Testis (tissue), 3 donors: ENCODE results near the gene RPRML. TPM values are rescaled to one million over a fixed set of nuclear protein-coding genes. Genes with fewer than 3 reads are reported as not detected.

Source experiments
- DNase-seq: peaks from one replicate; pipeline ENCODE4 v3.0.0-alpha.2; 2019
- H3K27ac ChIP-seq, 2 donors: fragments of 200-600 bp; sonication (generic); one replicate each; pipeline ENCODE4 v1.5.1; 2019
- H3K27me3 ChIP-seq: fragments of 200-600 bp; sonication (generic); one replicate; pipeline ENCODE4 v1.5.1; 2019
- H3K36me3 ChIP-seq: fragments of 200-600 bp; sonication (generic); one replicate; pipeline ENCODE4 v1.5.1; 2017; ENCODE audit warnings: low read depth; ENCODE audit errors: missing control alignments
- H3K4me1 ChIP-seq: fragments of 200-600 bp; sonication (generic); one replicate; pipeline ENCODE4 v1.5.1; 2019
- H3K4me3 ChIP-seq, 2 donors: fragments of 200-600 bp; sonication (generic); one replicate each; pipeline ENCODE4 v1.5.1; 2017 to 2019
- H3K9me3 ChIP-seq: fragments of 200-600 bp; sonication (generic); one replicate; pipeline ENCODE4 v1.5.1; 2017
- POLR2A ChIP-seq: fragments of 450-650 bp; IDR thresholded peaks from one replicate; pipeline ENCODE4 v1.6.1; 2017; ENCODE audit warnings: antibody characterized with exemption, mild to moderate bottlenecking, moderate library complexity
- WGBS, 2 donors: methylation state at CpG; one replicate each; pipeline ENCODE4 v1.1.5; 2018; 5-methylcytosine and 5-hydroxymethylcytosine counted together
- intact Hi-C: fragments of 100-400 bp; cut with DNase I; formaldehyde crosslinking; loops from one replicate; pipeline ENCODE4 v1.15.1; 2023; ENCODE audit warnings: low total_unique reads
- polyA plus RNA-seq: library from polyadenylated mRNA; stranded (reverse); fragments of 350-450 nt; fragmentation: Illumina TruSeq; extraction: RNeasy Lipid Tissue Mini Kit (QIAGEN cat#74804); gene quantifications from one replicate; pipeline ENCODE4 v1.2.3, GENCODE V29; 2014; ENCODE audit warnings: low read depth, low replicate concordance; ENCODE audit not compliant: insufficient read depth
- total RNA-seq, 2 donors: library from RNA; depleted of rRNA; stranded (reverse); fragments of >200 nt; gene quantifications; one replicate each; pipeline ENCODE4 v1.2.3, GENCODE V29; 2016
- TF ChIP-seq, protein P1 (sequence below), 3 experiments: fragments of 450-650 bp in 2 of 3; fragments of 200-600 bp in 1 of 3; sonication (generic) in 1 of 3; IDR thresholded peaks; one replicate each; pipeline ENCODE4 v1.5.1; 2016 to 2019; ENCODE audit warnings: antibody characterized with exemption in 3 of 3, mild to moderate bottlenecking in 2 of 3, moderate library complexity in 1 of 3

The RPRML gene
- total and polyA plus RNA-seq, 3 donors from 2014 or later = not detected

DNA sequence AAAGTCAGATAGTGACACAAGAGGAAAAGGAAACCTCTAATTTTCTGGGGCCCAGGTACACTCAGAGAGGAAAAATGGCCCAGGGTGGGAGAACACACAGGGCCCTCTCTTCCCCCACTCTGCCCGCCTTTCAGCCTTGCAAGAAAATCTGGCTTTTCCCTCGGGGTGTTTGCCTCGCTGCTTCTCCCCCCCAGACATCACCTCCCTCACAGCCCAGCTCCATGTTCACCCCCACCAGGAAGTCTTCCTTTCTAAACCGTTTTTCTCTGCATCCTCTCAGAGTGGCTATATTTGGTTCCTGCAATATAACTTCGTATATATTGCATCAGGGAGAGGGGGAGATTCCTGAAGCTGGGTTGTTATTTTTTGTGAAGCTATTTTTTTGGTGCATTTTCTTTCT lies 27.3 kb downstream of the RPRML start:
- DNase-seq = no peak
- TF ChIP-seq POLR2A = no peak
- TF ChIP-seq, protein P1, sequence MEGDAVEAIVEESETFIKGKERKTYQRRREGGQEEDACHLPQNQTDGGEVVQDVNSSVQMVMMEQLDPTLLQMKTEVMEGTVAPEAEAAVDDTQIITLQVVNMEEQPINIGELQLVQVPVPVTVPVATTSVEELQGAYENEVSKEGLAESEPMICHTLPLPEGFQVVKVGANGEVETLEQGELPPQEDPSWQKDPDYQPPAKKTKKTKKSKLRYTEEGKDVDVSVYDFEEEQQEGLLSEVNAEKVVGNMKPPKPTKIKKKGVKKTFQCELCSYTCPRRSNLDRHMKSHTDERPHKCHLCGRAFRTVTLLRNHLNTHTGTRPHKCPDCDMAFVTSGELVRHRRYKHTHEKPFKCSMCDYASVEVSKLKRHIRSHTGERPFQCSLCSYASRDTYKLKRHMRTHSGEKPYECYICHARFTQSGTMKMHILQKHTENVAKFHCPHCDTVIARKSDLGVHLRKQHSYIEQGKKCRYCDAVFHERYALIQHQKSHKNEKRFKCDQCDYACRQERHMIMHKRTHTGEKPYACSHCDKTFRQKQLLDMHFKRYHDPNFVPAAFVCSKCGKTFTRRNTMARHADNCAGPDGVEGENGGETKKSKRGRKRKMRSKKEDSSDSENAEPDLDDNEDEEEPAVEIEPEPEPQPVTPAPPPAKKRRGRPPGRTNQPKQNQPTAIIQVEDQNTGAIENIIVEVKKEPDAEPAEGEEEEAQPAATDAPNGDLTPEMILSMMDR (IDR thresholded peaks at IDR 0.05) = no peak
- no peaks in the 10 kb centered on the region for H3K36me3 ChIP-seq
- no peaks in the 10 kb centered on the region for H3K27me3 ChIP-seq
- H3K4me3 ChIP-seq = no peak overlapping the region
- H3K27ac ChIP-seq = no peak overlapping the region
- WGBS, 2 donors = 29 to 33% methylated on average over 5 of the region's 5 CpGs
- no peaks in the 10 kb centered on the region for H3K9me3 ChIP-seq
- no peaks in the 10 kb centered on the region for H3K4me1 ChIP-seq
- intact Hi-C loops = no loop called here

DNA sequence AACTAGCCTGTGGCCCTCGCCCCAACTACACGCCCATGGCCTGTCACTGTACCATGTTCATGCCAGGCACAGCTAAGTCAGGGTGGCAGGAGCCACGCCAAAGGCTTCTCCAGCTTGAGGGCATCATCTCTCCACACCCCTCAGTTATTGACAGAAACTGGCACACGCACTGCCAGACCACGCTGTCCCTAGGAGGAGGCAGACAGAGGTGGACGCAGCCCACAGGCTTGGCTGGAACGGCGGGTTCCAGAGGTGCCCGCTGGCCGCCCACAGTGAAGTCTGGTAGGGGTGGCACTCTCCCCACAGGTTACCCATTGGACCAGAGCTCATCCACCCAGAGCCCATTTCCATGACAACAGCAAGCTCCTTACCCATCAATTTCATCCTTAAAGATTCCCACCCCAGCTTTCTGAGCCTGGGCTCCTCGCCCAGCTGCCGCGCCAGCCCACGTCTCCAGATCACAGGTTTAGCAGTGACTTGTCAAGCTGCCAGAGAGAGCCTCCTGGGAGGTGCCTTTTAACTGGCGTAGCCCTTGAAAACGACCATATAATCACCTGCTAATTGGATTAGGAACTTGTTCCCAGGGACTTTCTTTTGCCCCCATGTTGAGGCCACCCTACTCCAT lies 27.9 kb downstream of the RPRML start:
- H3K4me1 ChIP-seq = no peaks in the 10 kb centered on the region
- TF ChIP-seq POLR2A = no peak
- TF ChIP-seq, protein P1 (IDR thresholded peaks at IDR 0.05) = no peak
- WGBS, 2 donors = 26 to 46% methylated on average over 6 to 16 of the region's 16 CpGs
- H3K9me3 ChIP-seq = no peaks in the 10 kb centered on the region
- H3K4me3 ChIP-seq = no peak overlapping the region
- no peak for DNase-seq
- intact Hi-C loops = no loop called here
- H3K27me3 ChIP-seq = no peaks in the 10 kb centered on the region
- H3K27ac ChIP-seq = no peak overlapping the region
- no peaks in the 10 kb centered on the region for H3K36me3 ChIP-seq

- intact Hi-C loops = no loop called here
- no peak for DNase-seq
- TF ChIP-seq, protein P1 (IDR thresholded peaks at IDR 0.05) = no peak
- TF ChIP-seq POLR2A = no peak
- Histone ChIP-seq H3K9me3 (no peaks in the 10 kb centered on the region), H3K27ac (no peak overlapping the region), H3K27me3 (no peaks in the 10 kb centered on the region), H3K4me1 (no peaks in the 10 kb centered on the region), H3K4me3 (no peak overlapping the region), H3K36me3 (no peaks in the 10 kb centered on the region)
- WGBS, 2 donors = 76 to 81% methylated on average over 5 to 7 of the region's 7 CpGs
Observed at GRCh38 chr17:46950342-46950996, 28.6 kb downstream of the RPRML start.

- intact Hi-C loops = no loop called here
Observed at GRCh38 chr17:46949291-46950174, 29.5 kb downstream of the RPRML start.

More at GRCh38 chr17:46949291-46950174, 29.5 kb downstream of the RPRML start:
- 83 to 87% methylated on average over 10 to 11 of the region's 11 CpGs for WGBS, 2 donors
- H3K27me3 ChIP-seq = no peaks in the 10 kb centered on the region
- TF ChIP-seq, protein P1 (IDR thresholded peaks at IDR 0.05) = no peak
- no peak for TF ChIP-seq POLR2A
- no peak for DNase-seq
- H3K4me3 ChIP-seq = no peak overlapping the region
- no peaks in the 10 kb centered on the region for H3K9me3 ChIP-seq
- H3K36me3 ChIP-seq = no peaks in the 10 kb centered on the region
- H3K4me1 ChIP-seq = no peaks in the 10 kb centered on the region
- H3K27ac ChIP-seq = no peak overlapping the region
